Prostate gland (tissue), 2 donors: Measurements from ENCODE around the gene CTF1. TPM values are rescaled to one million over a fixed set of nuclear protein-coding genes. Genes with fewer than 3 reads are reported as not detected.
"Not testable (repeated sequence)": the region's sequence is repeated elsewhere in the genome, so short reads cannot be mapped to it uniquely, and the experiment has no call there.

Experiments used
- DNase-seq: peaks from one replicate; pipeline ENCODE4 v3.0.0-alpha.2; 2019; ENCODE audit warnings: low spot score
- H3K27ac ChIP-seq, 2 donors: fragments of 200-600 bp; sonication (generic); 2 replicates each; pipeline ENCODE4 v1.5.1; 2017 to 2019
- H3K27me3 ChIP-seq: fragments of 200-600 bp; sonication (generic); replicated peaks from 2 replicates; pipeline ENCODE4 v1.5.1; 2019; ENCODE audit not compliant: insufficient read depth
- H3K36me3 ChIP-seq, 2 donors: fragments of 200-600 bp; sonication (generic); 1 replicate in 1 of 2; 2 replicates in 1 of 2; pipeline versions ENCODE4 v1.5.1 to v1.8.1; 2017 to 2019
- H3K4me1 ChIP-seq: fragments of 200-600 bp; sonication (generic); replicated peaks from 2 replicates; pipeline ENCODE4 v1.5.1; 2019
- H3K4me3 ChIP-seq, 2 donors: fragments of 200-600 bp; sonication (generic); 2 replicates each; pipeline ENCODE4 v1.5.1; 2017 to 2019
- H3K9me3 ChIP-seq: fragments of 200-600 bp; sonication (generic); 2 replicates; pipeline ENCODE4 v1.5.1; 2017
- POLR2A ChIP-seq: fragments of 450-650 bp; IDR thresholded peaks from one replicate; pipeline ENCODE4 v1.6.1; 2016; ENCODE audit warnings: antibody characterized with exemption, mild to moderate bottlenecking
- POLR2AphosphoS5 ChIP-seq: sonication (generic); formaldehyde crosslinking; IDR thresholded peaks from one replicate; pipeline ENCODE4 v1.6.1; 2017; ENCODE audit warnings: antibody characterized with exemption
- WGBS: methylation state at CpG from one replicate; pipeline ENCODE4 v1.1.5; 2018; 5-methylcytosine and 5-hydroxymethylcytosine counted together
- intact Hi-C: fragments of 100-400 bp; cut with DNase I; formaldehyde crosslinking; loops from one replicate; pipeline ENCODE4 v1.14.2; 2022
- total RNA-seq, 2 donors: library from RNA; depleted of rRNA; stranded (reverse); fragments of >200 nt; gene quantifications; one replicate each; pipeline ENCODE4 v1.1.0, GENCODE V29; 2016
- TF ChIP-seq, protein P1 (sequence below), 4 experiments: fragments of 200-600 bp in 2 of 4; fragments of 450-650 bp in 2 of 4; sonication (generic) in 2 of 4; IDR thresholded peaks; 1 replicate in 3 of 4; 2 replicates in 1 of 4; pipeline ENCODE4 v1.5.1; 2016 to 2019; ENCODE audit warnings: antibody characterized with exemption in 4 of 4, mild to moderate bottlenecking in 2 of 4, moderate library complexity in 2 of 4

CTF1 gene
- total RNA-seq, 2 donors from 2014 or later = 9.8 to 13.9 TPM

DNA sequence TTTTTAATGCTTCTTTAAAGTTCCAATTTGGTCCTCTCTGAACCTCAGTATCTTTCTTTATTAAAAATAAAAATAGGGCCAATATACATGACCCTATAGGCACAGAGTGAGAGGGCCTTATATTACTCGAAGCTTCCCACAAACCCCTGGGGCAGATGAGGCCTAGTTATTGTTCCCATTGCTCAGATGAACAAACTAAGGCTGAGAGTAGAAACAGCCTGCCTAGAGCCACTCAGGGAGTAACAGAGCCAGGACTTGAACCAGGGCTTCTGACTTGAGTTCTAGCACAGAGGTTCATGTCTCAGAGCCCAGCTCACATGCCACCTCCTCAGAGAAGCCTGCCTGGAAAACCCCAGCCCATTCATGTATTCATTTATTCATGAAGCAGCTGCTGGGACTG lies 10.3 kb upstream of the CTF1 start:
- 96% methylated on average over 1 of the region's 1 CpG for WGBS
- DNase-seq = no peak

GRCh38 chr16:30887927-30888326 lies 8.5 kb upstream of the CTF1 start:
- peaks cover 2% of the 10 kb centered on the region for H3K4me1 ChIP-seq
- H3K4me3 ChIP-seq = no peak overlapping the region
- H3K27me3 ChIP-seq = no peaks in the 10 kb centered on the region
- 76% methylated on average over 9 of the region's 9 CpGs for WGBS
- no peaks in the 10 kb centered on the region for H3K9me3 ChIP-seq
- TF ChIP-seq, protein P1, sequence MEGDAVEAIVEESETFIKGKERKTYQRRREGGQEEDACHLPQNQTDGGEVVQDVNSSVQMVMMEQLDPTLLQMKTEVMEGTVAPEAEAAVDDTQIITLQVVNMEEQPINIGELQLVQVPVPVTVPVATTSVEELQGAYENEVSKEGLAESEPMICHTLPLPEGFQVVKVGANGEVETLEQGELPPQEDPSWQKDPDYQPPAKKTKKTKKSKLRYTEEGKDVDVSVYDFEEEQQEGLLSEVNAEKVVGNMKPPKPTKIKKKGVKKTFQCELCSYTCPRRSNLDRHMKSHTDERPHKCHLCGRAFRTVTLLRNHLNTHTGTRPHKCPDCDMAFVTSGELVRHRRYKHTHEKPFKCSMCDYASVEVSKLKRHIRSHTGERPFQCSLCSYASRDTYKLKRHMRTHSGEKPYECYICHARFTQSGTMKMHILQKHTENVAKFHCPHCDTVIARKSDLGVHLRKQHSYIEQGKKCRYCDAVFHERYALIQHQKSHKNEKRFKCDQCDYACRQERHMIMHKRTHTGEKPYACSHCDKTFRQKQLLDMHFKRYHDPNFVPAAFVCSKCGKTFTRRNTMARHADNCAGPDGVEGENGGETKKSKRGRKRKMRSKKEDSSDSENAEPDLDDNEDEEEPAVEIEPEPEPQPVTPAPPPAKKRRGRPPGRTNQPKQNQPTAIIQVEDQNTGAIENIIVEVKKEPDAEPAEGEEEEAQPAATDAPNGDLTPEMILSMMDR (IDR thresholded peaks at IDR 0.05) = no peak
- TF ChIP-seq POLR2A (no peak), POLR2AphosphoS5 (no peak)
- no peak for DNase-seq
- intact Hi-C loops = loop anchor here (5.0 kb wide), 1 partner anchor 101 kb away; the partner anchor contains the start of gene ZNF629
- H3K36me3 ChIP-seq = no peaks in the 10 kb centered on the region
- no peak overlapping the region for H3K27ac ChIP-seq

More for the DNA sequence above, 10.3 kb upstream of the CTF1 start:
- Histone ChIP-seq H3K4me1 (no peaks in the 10 kb centered on the region), H3K27me3 (no peaks in the 10 kb centered on the region), H3K36me3 (no peaks in the 10 kb centered on the region), H3K27ac (no peak overlapping the region), H3K4me3 (no peak overlapping the region), H3K9me3 (no peaks in the 10 kb centered on the region)
- intact Hi-C loops = loop anchor here (5.0 kb wide), 1 partner anchor 99 kb away; the partner anchor contains the start of gene ZNF629
- TF ChIP-seq POLR2A (no peak), POLR2AphosphoS5 (no peak)
- TF ChIP-seq, protein P1 (IDR thresholded peaks at IDR 0.05) = no peak

GRCh38 chr16:30888856-30889499 lies 7.4 kb upstream of the CTF1 start:
- Histone ChIP-seq H3K4me3 (no peak overlapping the region), H3K9me3 (no peaks in the 10 kb centered on the region), H3K27ac (no peak overlapping the region), H3K4me1 (peaks cover 5% of the 10 kb centered on the region), H3K36me3 (no peaks in the 10 kb centered on the region), H3K27me3 (no peaks in the 10 kb centered on the region)
- no peak for DNase-seq
- TF ChIP-seq, protein P1 (IDR thresholded peaks at IDR 0.05) = no peak
- TF ChIP-seq POLR2AphosphoS5 = no peak
- TF ChIP-seq POLR2A = no peak
- intact Hi-C loops = loop anchor here (5.0 kb wide), 1 partner anchor 102 kb away; the partner anchor contains the start of gene ZNF629
- 83% methylated on average over 8 of the region's 8 CpGs for WGBS

- no peak overlapping the region for H3K4me3 ChIP-seq
- 78% methylated on average over 5 of the region's 5 CpGs for WGBS
- no peaks in the 10 kb centered on the region for H3K9me3 ChIP-seq
- no peaks in the 10 kb centered on the region for H3K36me3 ChIP-seq
- TF ChIP-seq POLR2AphosphoS5 = no peak
- no peak for TF ChIP-seq POLR2A
- TF ChIP-seq, protein P1 (IDR thresholded peaks at IDR 0.05) = no peak
- no peak overlapping the region for H3K27ac ChIP-seq
- H3K27me3 ChIP-seq = no peaks in the 10 kb centered on the region
- no peak for DNase-seq
- intact Hi-C loops = loop anchor here (5.0 kb wide), 1 partner anchor 102 kb away; the partner anchor contains the start of gene ZNF629
- peaks cover 8% of the 10 kb centered on the region for H3K4me1 ChIP-seq
These were observed 6.7 kb upstream of the CTF1 start for GRCh38 chr16:30889721-30890120.

DNA sequence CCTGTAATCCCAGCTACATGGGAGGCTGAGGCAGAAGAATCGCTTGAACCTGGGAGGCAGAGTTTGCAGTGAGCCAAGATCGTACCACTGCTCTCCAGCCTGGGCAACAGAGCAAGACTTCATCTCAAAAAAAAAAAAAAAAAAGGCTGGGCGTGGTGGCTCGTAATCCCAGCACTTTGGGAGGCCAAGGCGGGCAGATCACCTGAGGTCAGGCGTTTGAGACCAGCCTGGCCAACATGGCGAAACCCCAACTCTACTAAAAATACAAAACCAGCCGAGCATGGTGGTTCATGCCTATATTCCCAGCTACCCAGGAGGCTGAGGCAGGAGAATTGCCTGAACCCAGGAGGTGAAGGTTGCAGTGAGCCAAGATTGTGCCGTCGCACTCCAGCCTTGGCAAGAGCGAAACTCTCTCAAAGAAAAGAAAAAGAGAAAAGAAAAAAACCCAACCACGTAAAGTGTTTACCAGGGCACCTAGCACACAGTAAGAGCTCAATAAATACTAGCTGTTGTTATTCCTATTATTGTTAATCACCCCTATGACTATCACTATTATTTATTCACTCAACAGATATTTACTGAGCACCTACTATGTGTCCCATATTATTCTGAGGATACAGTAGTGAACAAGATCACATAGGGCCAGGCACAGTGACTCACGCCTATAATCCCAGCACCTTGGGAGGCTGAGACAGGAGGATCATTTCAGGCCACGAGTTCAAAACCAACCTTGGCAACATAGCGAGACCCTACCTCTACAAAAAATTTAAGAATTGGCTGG lies 5.2 kb upstream of the CTF1 start:
- H3K4me3 ChIP-seq, H3K27ac ChIP-seq, intact Hi-C loops, H3K27me3 ChIP-seq, DNase-seq, H3K4me1 ChIP-seq, H3K9me3 ChIP-seq, H3K36me3 ChIP-seq: not testable (repeated sequence)
- WGBS = 89% methylated on average over 15 of the region's 15 CpGs
